ENCODE measurements around the gene SIRT1. TPM values are rescaled to one million over a fixed set of nuclear protein-coding genes. Genes with fewer than 3 reads are reported as not detected.

SIRT1 gene
- total RNA-seq, 1 experiment from 2014 or later: 22.8 TPM

DNA sequence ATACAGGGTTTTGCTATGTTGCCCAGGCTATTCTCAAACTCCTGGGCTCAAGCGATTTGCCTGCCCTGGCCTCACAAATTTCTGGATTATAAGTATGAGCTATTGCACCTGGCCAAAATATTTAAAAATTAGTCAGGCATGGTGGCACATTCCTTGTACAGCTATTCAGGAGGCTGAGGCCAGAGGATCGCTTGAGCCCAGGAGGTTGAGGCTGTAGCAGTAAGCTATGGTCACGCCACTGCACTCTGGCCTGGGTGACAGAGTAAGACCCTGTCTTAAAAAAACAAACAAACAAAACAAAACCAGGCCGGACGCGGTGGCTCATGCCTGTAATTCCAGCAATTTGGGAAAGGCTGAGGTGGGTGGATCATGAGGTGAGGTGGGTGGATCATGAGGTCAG is 14.5 kb upstream of the SIRT1 start:
- H3K9me2 ChIP-seq (ENCODE audit: insufficient read depth): no peaks in the 10 kb centered on the region
- TF ChIP-seq POLR2A (IDR thresholded peaks at IDR 0.05; ENCODE audit: borderline replicate concordance, extremely low read depth, insufficient read depth, insufficient read length) (no peak), EZH2phosphoT487 (IDR thresholded peaks at IDR 0.05; ENCODE audit: borderline replicate concordance) (no peak), YY1 (IDR thresholded peaks at IDR 0.05; ENCODE audit: extremely low read depth, insufficient replicate concordance, low read depth, low read length) (no peak), RAD21 (IDR thresholded peaks at IDR 0.05; ENCODE audit: low read depth) (no peak), ZFX (IDR thresholded peaks at IDR 0.05) (no peak), SP1 (IDR thresholded peaks at IDR 0.05; ENCODE audit: low read depth) (no peak), TCF7L2 (IDR thresholded peaks at IDR 0.05; ENCODE audit: borderline replicate concordance, extremely low read depth, insufficient read depth, insufficient read length) (no peak), EZH2 (IDR thresholded peaks at IDR 0.05) (no peak), JUND (IDR thresholded peaks at IDR 0.05) (no peak), SIN3A (IDR thresholded peaks at IDR 0.05; ENCODE audit: low read depth) (no peak), CBX3 (IDR thresholded peaks at IDR 0.05; ENCODE audit: low read depth) (no peak), SRF (IDR thresholded peaks at IDR 0.05; ENCODE audit: low read depth) (no peak)
- TF ChIP-seq, protein P1, sequence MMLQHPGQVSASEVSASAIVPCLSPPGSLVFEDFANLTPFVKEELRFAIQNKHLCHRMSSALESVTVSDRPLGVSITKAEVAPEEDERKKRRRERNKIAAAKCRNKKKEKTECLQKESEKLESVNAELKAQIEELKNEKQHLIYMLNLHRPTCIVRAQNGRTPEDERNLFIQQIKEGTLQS (IDR thresholded peaks at IDR 0.05): no peak
- CTCF ChIA-PET: no interaction called here
- intact Hi-C loops (cut with micrococcal nuclease): no loop called here
- H3K36me3 ChIP-seq (ENCODE audit: control insufficient read depth in 1 of 2, insufficient read depth in 2 of 2, low read length in 2 of 2): no peaks in the 10 kb centered on the region
- H3K9me3 ChIP-seq (ENCODE audit: control insufficient read depth in 1 of 2, insufficient read depth in 1 of 2, low read depth in 1 of 2, low read length in 2 of 2): no peaks in the 10 kb centered on the region
- RAD21 ChIA-PET (ENCODE audit: low non-redundant PET in 1 of 2, low total read pairs in 2 of 2, uncharacterized antibody in 2 of 2, unreplicated experiment in 2 of 2): no interaction called here
- H3K79me2 ChIP-seq (ENCODE audit: insufficient read depth, low read length): no peaks in the 10 kb centered on the region
- DNase-seq (ENCODE audit: low read depth, low spot score) (no peak), ATAC-seq (no peak)
- H3K4me1 ChIP-seq (ENCODE audit: control insufficient read depth in 1 of 2, insufficient read depth in 2 of 2, low read length in 2 of 2): no peaks in the 10 kb centered on the region
- BruUV-seq (replicated peaks): no TSS peak
- no peak overlapping the region for H3K4me3 ChIP-seq (replicated peaks in 1 of 2; ENCODE audit: low read depth in 1 of 2, low read length in 2 of 2)
- POLR2A ChIA-PET: no interaction called here
- H3K27ac ChIP-seq (ENCODE audit: low read depth, low read length): no peak overlapping the region
- H4K20me1 ChIP-seq (ENCODE audit: insufficient read depth): no peaks in the 10 kb centered on the region
- no peak overlapping the region for H3K4me2 ChIP-seq (ENCODE audit: low read length)
- no peak overlapping the region for H2AFZ ChIP-seq (ENCODE audit: low read depth, low read length, poor library complexity, severe bottlenecking)
- no peak overlapping the region for H3K9ac ChIP-seq (ENCODE audit: low read length)
- H3K27me3 ChIP-seq (ENCODE audit: insufficient read depth, low read length): no peaks in the 10 kb centered on the region

Measured in HCT116 (cell line).